Cardiac muscle cell (in vitro differentiated cells and primary cell): ENCODE data around the gene CCDC120. TPM values are rescaled to one million over a fixed set of nuclear protein-coding genes. Genes with fewer than 3 reads are reported as not detected.
A peak's percentile ranks its signal among the peaks of the same experiment; 100 is the strongest.

ENCODE experiments used
- DNase-seq, 2 donors: peaks; one replicate each; pipeline versions ENCODE4 v3.0.0 to v3.0.0-alpha.2; 2010 to 2017; ENCODE audit warnings: low read depth in 1 of 2, low spot score in 1 of 2
- H3K27ac ChIP-seq: fragments of 200-600 bp; sonication (generic); 2 replicates; pipeline ENCODE4 v1.5.1; 2016
- H3K27me3 ChIP-seq: fragments of 200-600 bp; sonication (generic); 2 replicates; pipeline ENCODE4 v1.6.0; 2016; ENCODE audit warnings: control low read depth
- H3K36me3 ChIP-seq: fragments of 200-600 bp; sonication (generic); 2 replicates; pipeline ENCODE4 v1.5.1; 2016; ENCODE audit warnings: control low read depth
- H3K4me1 ChIP-seq: fragments of 200-600 bp; sonication (generic); 2 replicates; pipeline ENCODE4 v1.8.1; 2017; ENCODE audit warnings: low read depth, mild to moderate bottlenecking, mixed run types
- H3K4me3 ChIP-seq: fragments of 200-600 bp; sonication (generic); 2 replicates; pipeline ENCODE4 v1.5.1; 2016; ENCODE audit warnings: mild to moderate bottlenecking
- H3K9me3 ChIP-seq: fragments of 200-600 bp; sonication (generic); 2 replicates; pipeline ENCODE4 v1.5.1; 2017; ENCODE audit warnings: low read depth, mild to moderate bottlenecking, control low read depth
- CTCF ChIP-seq: IDR thresholded peaks from 2 replicates; pipeline ENCODE4 v1.5.1; 2012; ENCODE audit warnings: low read depth, mild to moderate bottlenecking, low read length
- polyA plus RNA-seq: library from polyadenylated mRNA; unstranded; fragments of >200 nt; fragmentation: Nextera tagmentation; extraction: Ambion mirVana; gene quantifications from 2 replicates; pipeline ENCODE4 v1.2.1, GENCODE V29; 2016
- total RNA-seq: library from RNA; depleted of rRNA; stranded (reverse); fragments of >200 nt; gene quantifications from 2 replicates; pipeline ENCODE4 v1.2.3, GENCODE V29; 2016

The CCDC120 gene
- total and polyA plus RNA-seq, 2 experiments from 2014 or later = 5.4 to 7.8 TPM

- no peaks in the 10 kb centered on the region for H3K9me3 ChIP-seq
- H3K36me3 ChIP-seq = peaks cover 34% of the 10 kb centered on the region
- peaks cover 21% of the 10 kb centered on the region for H3K4me1 ChIP-seq
- DNase-seq = peak in 1 of 2 donors; percentile 50
- no peak overlapping the region for H3K27ac ChIP-seq
- TF ChIP-seq CTCF = no peak
- H3K27me3 ChIP-seq = no peaks in the 10 kb centered on the region
- H3K4me3 ChIP-seq = no peak overlapping the region
Observed at GRCh38 chrX:49037883-49038475, 20.8 kb upstream of the CCDC120 start.

- Histone ChIP-seq H3K27ac (peak overlapping the region; percentile 92), H3K4me1 (peaks cover 21% of the 10 kb centered on the region), H3K4me3 (peak overlapping the region; percentile 0), H3K9me3 (no peaks in the 10 kb centered on the region), H3K36me3 (peaks cover 22% of the 10 kb centered on the region), H3K27me3 (no peaks in the 10 kb centered on the region)
- peak; percentile 14 for TF ChIP-seq CTCF
- DNase-seq = peak; percentile 91 to 95
Observed at GRCh38 chrX:49039598-49040375, 19.0 kb upstream of the CCDC120 start.

GRCh38 chrX:49040376-49040955 is 18.3 kb upstream of the CCDC120 start:
- H3K27me3 ChIP-seq = no peaks in the 10 kb centered on the region
- TF ChIP-seq CTCF = no peak
- peaks cover 21% of the 10 kb centered on the region for H3K4me1 ChIP-seq
- peak overlapping the region; percentile 92 for H3K27ac ChIP-seq
- DNase-seq = peak in 1 of 2 donors; percentile 38
- H3K36me3 ChIP-seq = peaks cover 22% of the 10 kb centered on the region
- no peaks in the 10 kb centered on the region for H3K9me3 ChIP-seq
- peak overlapping the region; percentile 0 for H3K4me3 ChIP-seq

GRCh38 chrX:49041744-49042580 is 16.8 kb upstream of the CCDC120 start:
- H3K27me3 ChIP-seq = no peaks in the 10 kb centered on the region
- TF ChIP-seq CTCF = no peak
- peaks cover 21% of the 10 kb centered on the region for H3K4me1 ChIP-seq
- peaks cover 17% of the 10 kb centered on the region for H3K36me3 ChIP-seq
- H3K4me3 ChIP-seq = peak overlapping the region; percentile 61
- no peaks in the 10 kb centered on the region for H3K9me3 ChIP-seq
- peak overlapping the region; percentile 74 for H3K27ac ChIP-seq
- peak in 1 of 2 donors; percentile 48 for DNase-seq

GRCh38 chrX:49042581-49043219 is 16.1 kb upstream of the CCDC120 start:
- H3K36me3 ChIP-seq = peaks cover 9% of the 10 kb centered on the region
- peaks cover 21% of the 10 kb centered on the region for H3K4me1 ChIP-seq
- no peak for TF ChIP-seq CTCF
- peak in 1 of 2 donors; percentile 13 for DNase-seq
- H3K27ac ChIP-seq = peak overlapping the region; percentile 74
- H3K27me3 ChIP-seq = no peaks in the 10 kb centered on the region
- no peaks in the 10 kb centered on the region for H3K9me3 ChIP-seq
- H3K4me3 ChIP-seq = peak overlapping the region; percentile 61
